ENCODE data around the gene ACBD5.

- TF ChIP-seq CTCF (IDR thresholded peaks at IDR 0.05; ENCODE audit: poor library complexity) (no peak), EZH2phosphoT487 (IDR thresholded peaks at IDR 0.05; ENCODE audit: low read depth, severe bottlenecking, unreplicated experiment) (no peak), EZH2 (IDR thresholded peaks at IDR 0.05; ENCODE audit: borderline replicate concordance) (no peak)
Observed at GRCh38 chr10:27242951-27243551, 2.5 kb upstream of the ACBD5 start.

Data from hepatocyte (in vitro differentiated cells).